Measurements from ENCODE around the gene OR52A1.

The OR52A1 gene

DNA sequence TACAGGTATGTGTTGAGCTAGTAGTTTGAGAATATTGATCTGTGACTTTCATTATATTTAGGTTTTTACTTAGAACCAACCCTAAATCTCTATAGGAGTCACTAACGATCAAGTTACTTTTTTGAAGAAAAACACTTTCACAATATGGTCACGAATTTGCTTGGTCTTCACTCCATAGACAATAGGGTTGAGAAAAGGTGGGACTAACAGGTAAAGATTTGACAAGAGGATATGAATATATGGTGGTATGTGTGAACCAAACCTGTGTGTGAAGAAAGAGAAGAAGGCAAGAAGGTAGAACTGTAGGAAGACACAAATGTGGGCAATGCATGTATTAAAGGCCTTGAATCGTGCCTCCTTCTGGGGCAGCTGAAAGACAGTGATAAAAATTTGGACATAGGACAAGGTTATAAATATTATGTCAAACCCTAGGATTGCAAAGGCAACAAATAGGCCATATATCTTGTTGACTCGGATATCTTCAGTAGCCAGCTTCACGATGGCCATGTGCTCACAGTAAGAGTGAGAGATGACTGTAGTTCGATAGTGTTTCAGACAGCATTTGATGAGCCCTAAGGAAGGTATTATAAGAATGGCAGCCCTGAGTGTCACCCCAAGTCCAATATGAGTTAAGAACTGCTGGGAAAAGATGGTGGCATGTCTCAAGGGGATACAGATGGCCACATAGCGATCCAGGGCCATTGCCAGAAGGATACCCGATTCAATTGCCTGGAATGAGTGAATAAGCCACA lies 22.8 kb downstream of the OR52A1 start:
- no peak for DNase-seq

DNA sequence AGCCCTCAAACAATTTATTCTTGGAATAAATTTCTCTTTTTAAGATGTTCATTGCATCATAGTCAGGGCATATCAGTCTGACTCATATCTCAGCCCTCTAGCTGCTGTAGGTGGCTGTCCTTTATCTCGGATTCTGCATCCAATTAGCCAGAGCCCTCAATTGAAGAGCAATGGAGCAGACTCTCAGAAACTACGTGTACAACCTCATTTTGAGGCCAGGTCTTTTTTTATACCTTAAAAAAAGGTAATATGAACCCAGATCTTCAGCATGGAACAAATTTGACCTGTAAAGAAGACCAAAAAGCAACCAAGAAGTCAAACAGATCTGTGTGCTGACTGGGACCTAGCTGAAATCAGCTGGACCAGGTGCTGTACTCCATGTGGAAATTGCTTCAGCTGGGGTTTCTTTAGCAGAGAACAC lies 25.1 kb downstream of the OR52A1 start:
- DNase-seq = no peak

DNA sequence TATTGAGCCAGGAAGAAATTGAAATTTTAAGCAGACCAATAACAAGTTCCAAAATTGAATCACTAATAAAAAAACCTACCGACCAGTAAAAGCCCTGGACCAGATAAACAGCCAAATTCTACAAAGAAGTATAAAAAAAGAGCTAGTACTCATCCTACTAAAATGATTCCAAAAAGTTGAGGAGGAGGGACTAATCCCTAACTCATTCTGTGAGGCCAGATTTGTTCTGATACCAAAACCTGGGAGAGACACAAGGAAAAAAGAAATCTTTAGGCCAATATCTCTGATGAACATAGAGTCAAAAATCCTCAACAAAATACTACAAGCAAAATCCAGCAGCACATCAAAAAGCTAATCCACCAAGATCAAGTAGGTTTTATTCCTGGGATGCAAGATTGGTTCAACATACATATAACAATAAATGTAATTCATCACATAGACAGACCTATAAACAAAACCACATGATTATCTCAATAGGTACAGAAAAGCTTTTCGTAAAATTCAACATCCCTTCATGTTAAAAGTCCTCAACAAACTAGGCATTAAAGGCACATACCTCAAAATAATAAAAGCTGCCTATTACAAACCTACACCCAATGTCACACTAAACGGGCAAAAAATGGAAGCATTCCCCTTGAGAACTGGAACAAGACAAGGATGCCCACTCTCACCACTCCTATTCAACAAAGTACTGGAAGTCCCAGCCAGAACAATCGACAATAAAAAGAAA lies 29.5 kb downstream of the OR52A1 start:
- no peak for DNase-seq

DNA sequence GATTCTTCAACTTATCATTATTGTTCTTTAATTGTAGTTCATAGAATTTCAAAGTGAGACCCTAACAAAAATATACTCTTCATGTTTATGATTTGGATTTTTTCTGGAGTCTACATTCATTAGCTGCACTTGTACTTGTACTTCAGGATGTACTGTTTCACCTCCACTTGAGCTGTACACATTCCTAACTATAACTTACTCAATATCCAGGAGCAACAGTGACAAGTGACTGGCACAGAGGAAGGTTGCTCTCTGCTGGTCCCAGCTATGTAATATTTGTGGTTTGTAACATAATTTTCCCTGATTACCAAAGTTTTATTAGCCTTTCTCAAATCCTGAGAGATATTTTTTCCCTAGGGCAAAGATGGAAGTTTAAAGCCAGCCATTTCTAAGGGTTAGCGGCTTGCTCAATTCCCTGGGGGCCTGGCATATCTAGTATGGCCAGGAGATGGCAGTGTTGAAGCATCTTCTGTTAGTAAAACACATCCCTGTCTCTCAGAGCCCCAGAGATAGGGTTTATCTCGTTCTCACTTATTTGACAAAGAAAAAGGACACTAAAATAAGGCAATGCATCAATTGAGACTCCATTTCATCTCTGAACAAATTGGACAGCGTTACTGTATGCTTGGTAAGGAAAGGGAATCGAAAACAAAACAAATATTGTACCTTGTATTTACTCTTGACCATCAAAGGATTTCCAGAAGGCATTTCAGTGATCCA lies 30.6 kb downstream of the OR52A1 start:
- DNase-seq = peak; percentile 54

DNA sequence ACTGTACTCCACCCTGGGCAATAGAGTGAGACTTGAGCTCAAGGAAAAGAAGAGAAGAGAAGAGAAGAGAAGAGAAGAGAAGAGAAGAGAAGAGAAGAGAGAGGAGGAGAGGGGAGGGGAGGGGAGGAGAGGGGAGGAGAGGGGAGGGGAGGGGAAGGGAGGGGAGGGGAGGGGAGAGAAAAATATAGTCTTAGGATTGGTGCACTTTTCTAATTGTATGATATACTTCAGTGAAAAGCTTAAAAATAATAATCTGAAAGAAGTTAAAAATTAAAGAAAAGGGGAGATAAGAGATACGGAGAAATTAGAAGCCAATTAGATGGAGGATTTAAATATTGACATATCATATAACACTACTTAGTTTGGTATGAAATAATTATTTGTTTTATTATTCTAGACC lies 35.7 kb downstream of the OR52A1 start:
- no peak for DNase-seq

DNA sequence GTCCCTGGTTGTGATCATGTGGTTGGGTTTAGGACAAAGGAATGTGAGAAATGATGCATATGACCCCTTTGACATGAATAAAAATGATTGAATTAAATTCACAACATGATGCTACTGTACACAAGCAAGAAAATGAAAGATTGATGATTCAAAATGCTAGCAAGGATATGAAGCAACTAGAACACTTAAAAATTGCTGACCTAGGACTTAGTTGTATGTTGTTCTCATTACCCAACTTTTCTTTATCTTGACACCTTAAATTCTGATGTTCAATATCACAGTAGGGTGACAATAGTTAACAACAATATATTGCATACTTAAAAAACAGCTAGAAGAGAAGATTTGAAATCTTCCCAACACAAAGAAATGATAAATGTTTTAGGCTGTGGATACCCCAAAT lies 37.0 kb downstream of the OR52A1 start:
- DNase-seq = no peak

DNA sequence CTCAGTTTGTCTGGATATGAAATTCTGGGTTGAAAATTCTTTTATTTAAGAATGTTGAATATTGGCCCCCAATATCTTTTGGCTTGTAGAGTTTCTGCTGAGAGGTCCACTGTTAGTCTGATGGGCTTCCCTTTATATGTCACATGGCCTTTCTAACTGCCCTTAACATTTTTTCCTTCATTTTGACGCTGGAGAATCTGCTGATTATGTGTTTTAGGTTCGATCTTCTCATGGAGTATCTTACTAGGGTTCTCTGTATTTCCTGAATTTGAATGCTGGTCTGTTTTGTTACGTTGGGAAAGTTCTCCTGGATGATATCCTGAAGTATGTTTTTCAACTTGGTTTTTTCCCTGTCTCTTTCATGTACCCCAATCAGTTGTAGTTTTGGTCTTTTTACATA lies 39.2 kb downstream of the OR52A1 start:
- no peak for DNase-seq

DNA sequence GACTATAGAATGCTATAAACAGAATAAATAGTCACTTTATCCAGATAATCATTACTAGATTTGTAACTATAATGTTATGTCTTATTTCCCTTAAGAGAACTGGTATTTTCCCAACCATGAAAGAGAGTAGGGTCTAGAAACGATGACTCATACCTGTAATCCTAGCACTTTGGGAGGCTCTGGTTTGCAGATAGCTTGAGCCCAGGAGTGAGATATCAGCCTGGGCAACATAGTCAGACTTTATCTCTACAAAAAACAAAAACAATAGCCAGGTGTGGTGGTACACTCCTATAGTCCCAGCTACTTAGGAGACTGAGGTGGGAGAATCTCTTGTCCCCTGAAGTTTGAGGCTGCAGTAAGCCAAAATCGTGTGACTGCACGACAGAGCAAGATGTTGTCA lies 47.3 kb downstream of the OR52A1 start:
- DNase-seq = no peak

DNA sequence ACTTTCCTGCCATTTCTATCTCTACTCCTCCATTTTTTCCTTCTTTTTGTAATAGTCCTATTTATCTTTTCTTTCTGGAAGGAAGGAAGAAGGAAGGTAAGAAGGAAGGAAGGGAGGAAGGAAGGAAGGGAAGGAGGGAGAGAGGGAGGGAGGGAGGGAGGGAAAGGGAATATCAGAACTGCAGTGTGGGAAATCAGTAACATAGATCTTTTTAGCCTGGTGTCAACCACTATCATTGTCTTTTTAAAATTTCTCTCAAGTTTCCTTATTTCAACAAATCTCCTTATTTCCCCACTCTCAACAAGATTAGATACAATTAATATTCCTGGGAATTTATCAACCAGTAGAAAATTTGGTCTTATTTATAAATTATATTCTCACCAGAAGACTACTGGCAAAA lies 51.5 kb downstream of the OR52A1 start:
- DNase-seq = no peak

DNA sequence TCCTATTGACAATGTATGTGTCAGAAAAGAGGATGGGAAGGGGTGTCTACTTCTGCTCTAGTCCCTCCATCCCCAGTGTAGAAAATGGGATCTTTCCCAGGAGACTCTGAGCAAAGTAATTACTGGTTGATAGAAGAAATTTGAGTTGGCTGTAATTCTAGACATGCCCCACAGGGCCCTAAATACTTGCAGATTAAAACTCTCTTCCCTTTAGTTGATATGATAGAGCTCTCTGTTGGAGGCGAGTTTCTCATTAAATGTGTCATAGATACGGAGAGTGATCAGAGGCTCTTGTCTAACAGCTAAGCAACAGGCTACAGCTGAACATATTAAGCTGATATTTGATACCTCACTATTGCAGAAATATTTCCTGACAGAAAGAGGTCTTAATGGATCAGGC lies 52.3 kb downstream of the OR52A1 start:
- DNase-seq = no peak

DNA sequence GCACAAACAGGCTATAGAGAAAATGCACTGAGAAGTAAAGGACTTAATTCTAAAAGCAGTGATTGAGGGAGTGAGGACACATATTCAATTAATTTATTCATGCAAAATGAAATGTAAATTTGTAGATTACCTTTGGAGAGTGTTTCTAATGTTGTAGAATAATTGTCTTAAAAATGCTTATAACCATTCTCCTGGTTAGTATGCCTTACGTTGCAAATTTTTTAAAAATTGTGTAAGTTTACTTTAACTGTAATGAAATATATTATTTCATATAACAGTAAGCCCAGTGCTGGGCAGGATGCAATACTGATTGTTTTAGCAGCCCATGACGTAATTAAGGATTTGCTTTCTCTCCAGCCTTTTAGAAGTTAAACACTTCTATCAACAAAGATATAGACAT lies 58.5 kb downstream of the OR52A1 start:
- no peak for DNase-seq
